T1000 (cell line): ENCODE measurements around the gene KRTAP10-8.
"Not testable (repeated sequence)": the region's sequence is repeated elsewhere in the genome, so short reads cannot be mapped to it uniquely, and the experiment has no call there.

Experiments used
- DNase-seq: peaks from one replicate; lab custom pipeline; 2025; ENCODE audit warnings: mixed read lengths; lab: John Stamatoyannopoulos, UW

Gene KRTAP10-8

GRCh38 chr21:44599264-44600029 is 12.4 kb upstream of the KRTAP10-8 start:
- no peak for DNase-seq

GRCh38 chr21:44600118-44600978 is 11.5 kb upstream of the KRTAP10-8 start, which contains the start of gene KRTAP10-7:
Gene KRTAP10-7, plus strand, starts transcription at chr21:44600597. Its CDS starts 25 bp downstream, at chr21:44600622.
- DNase-seq, result not testable (repeated sequence)

- not testable (repeated sequence) for DNase-seq
Observed at GRCh38 chr21:44601091-44601490, 10.8 kb upstream of the KRTAP10-8 start.

GRCh38 chr21:44601596-44602462 is 10.1 kb upstream of the KRTAP10-8 start:
- no peak for DNase-seq

- no peak for DNase-seq
Observed at GRCh38 chr21:44602463-44602850, 9.4 kb upstream of the KRTAP10-8 start.

- DNase-seq, result no peak
Observed at GRCh38 chr21:44603109-44603875, 8.6 kb upstream of the KRTAP10-8 start.

- no peak for DNase-seq
Observed at GRCh38 chr21:44603911-44604310, 8.0 kb upstream of the KRTAP10-8 start.

- no peak for DNase-seq
Observed at GRCh38 chr21:44606495-44606894, 5.4 kb upstream of the KRTAP10-8 start.

GRCh38 chr21:44609193-44609592 is 2.7 kb upstream of the KRTAP10-8 start:
- DNase-seq, result no peak

- not testable (repeated sequence) for DNase-seq
Observed at GRCh38 chr21:44610157-44610843, 1.6 kb upstream of the KRTAP10-8 start.

GRCh38 chr21:44611551-44611950 is 328 bp upstream of the KRTAP10-8 start:
- no peak for DNase-seq

GRCh38 chr21:44612669-44613229 is 870 bp downstream of the KRTAP10-8 start:
- no peak for DNase-seq

GRCh38 chr21:44613386-44614155 is 1.7 kb downstream of the KRTAP10-8 start:
- DNase-seq, result no peak

- DNase-seq, result no peak
Observed at GRCh38 chr21:44614161-44614631, 2.3 kb downstream of the KRTAP10-8 start.

GRCh38 chr21:44614961-44615391 is 3.1 kb downstream of the KRTAP10-8 start:
- DNase-seq, result no peak

GRCh38 chr21:44615466-44615865 is 3.6 kb downstream of the KRTAP10-8 start:
- no peak for DNase-seq

- DNase-seq, result no peak
Observed at GRCh38 chr21:44615911-44616590, 4.2 kb downstream of the KRTAP10-8 start.

GRCh38 chr21:44616591-44616926 is 4.7 kb downstream of the KRTAP10-8 start:
- no peak for DNase-seq

- no peak for DNase-seq
Observed at GRCh38 chr21:44617071-44617501, 5.2 kb downstream of the KRTAP10-8 start.
